Stomach (tissue), 9 donors: ENCODE results near the gene TFIP11. TPM values are rescaled to one million over a fixed set of nuclear protein-coding genes. Genes with fewer than 3 reads are reported as not detected.

Experiments used
- DNase-seq, 2 donors: peaks; one replicate each; pipeline versions ENCODE4 v3.0.0 to v3.0.0-alpha.2; 2013 to 2019
- H3K27ac ChIP-seq, 5 donors: fragments of 200-600 bp in 4 of 5; sonication (generic) in 4 of 5; one replicate each; pipeline ENCODE4 v1.5.1; 2013 to 2019; ENCODE audit warnings: mild to moderate bottlenecking in 1 of 5, moderate library complexity in 1 of 5
- H3K27me3 ChIP-seq, 3 donors: fragments of 200-600 bp; sonication (generic); one replicate each; pipeline ENCODE4 v1.5.1; 2017 to 2019; ENCODE audit warnings: mixed run types in 1 of 3
- H3K36me3 ChIP-seq, 4 donors: fragments of 200-600 bp; sonication (generic); 1 replicate in 3 of 4; 2 replicates in 1 of 4; pipeline ENCODE4 v1.5.1; 2016 to 2019
- H3K4me1 ChIP-seq, 4 donors: fragments of 200-600 bp; sonication (generic); one replicate each; pipeline ENCODE4 v1.5.1; 2016 to 2019
- H3K4me3 ChIP-seq, 4 donors: fragments of 200-600 bp; sonication (generic) in 3 of 4; one replicate each; pipeline ENCODE4 v1.5.1; 2016 to 2019; ENCODE audit warnings: mild to moderate bottlenecking in 1 of 4
- H3K9me3 ChIP-seq, 4 donors: fragments of 200-600 bp; sonication (generic); one replicate each; pipeline ENCODE4 v1.5.1; 2016 to 2019
- EP300 ChIP-seq: sonication (generic); formaldehyde crosslinking; IDR thresholded peaks from one replicate; pipeline ENCODE4 v1.6.1; 2017; ENCODE audit warnings: antibody characterized with exemption
- POLR2A ChIP-seq, 4 donors: fragments of 450-650 bp; IDR thresholded peaks; one replicate each; pipeline ENCODE4 v1.6.1; 2016; ENCODE audit warnings: antibody characterized with exemption in 4 of 4, control low read depth in 2 of 4, mild to moderate bottlenecking in 1 of 4, moderate library complexity in 1 of 4
- POLR2AphosphoS5 ChIP-seq, 3 donors: sonication (generic); formaldehyde crosslinking; IDR thresholded peaks; one replicate each; pipeline ENCODE4 v1.6.1; 2016; ENCODE audit warnings: antibody characterized with exemption in 3 of 3
- WGBS, 5 donors: extraction: QIAGEN DNeasy Blood & Tissue Kit in 3 of 5; methylation state at CpG; one replicate each; pipeline versions ENCODE4 v1.1.5 to v1.1.7; 2013 to 2018; 5-methylcytosine and 5-hydroxymethylcytosine counted together
- intact Hi-C: fragments of 100-400 bp; cut with DNase I; formaldehyde crosslinking; loops from one replicate; pipeline ENCODE4 v1.15.1; 2023; ENCODE audit warnings: low total_unique reads
- polyA plus RNA-seq, 3 donors: library from polyadenylated mRNA; stranded (reverse); fragments of 200-250 nt; gene quantifications; one replicate each; pipeline ENCODE4 v1.2.3, GENCODE V29; 2013
- total RNA-seq, 5 donors: library from RNA; depleted of rRNA; stranded (reverse); fragments of >200 nt; gene quantifications; one replicate each; pipeline versions ENCODE4 v1.1.0 to v1.2.3, GENCODE V29; 2014 to 2016
- TF ChIP-seq, protein P1 (sequence below), 7 experiments: fragments of 450-650 bp in 4 of 7; fragments of 200-600 bp in 3 of 7; sonication (generic) in 3 of 7; IDR thresholded peaks; one replicate each; pipeline ENCODE4 v1.5.1; 2016 to 2019; ENCODE audit warnings: antibody characterized with exemption in 7 of 7, control low read depth in 2 of 7, mild to moderate bottlenecking in 1 of 7
- donor health status: healthy with polysubstance abuse.
- donor health status: Bipolar disorder and iron deficiency.
- donor health status: healthy.

Gene TFIP11
- total and polyA plus RNA-seq, 8 donors: 11.6 to 48.7 (median 22.3) TPM

GRCh38 chr22:26471522-26471921, 40.8 kb downstream of the TFIP11 start:
- 71 to 83% (median 79%) methylated on average over 5 of the region's 5 CpGs for WGBS, 5 donors
- H3K27ac ChIP-seq: peak overlapping the region in 3 of 5 donors; percentile 20 to 43 (median 41)
- H3K4me1 ChIP-seq: peaks cover 0 to 8% (median 0%) of the 10 kb centered on the region in 4 donors
- intact Hi-C loops: no loop called here
- H3K27me3 ChIP-seq: no peaks in the 10 kb centered on the region
- peak; percentile 44 to 67 for DNase-seq
- peaks cover 60 to 100% (median 99%) of the 10 kb centered on the region in 4 donors for H3K36me3 ChIP-seq
- no peaks in the 10 kb centered on the region for H3K9me3 ChIP-seq
- H3K4me3 ChIP-seq: no peak overlapping the region
- TF ChIP-seq, protein P1, sequence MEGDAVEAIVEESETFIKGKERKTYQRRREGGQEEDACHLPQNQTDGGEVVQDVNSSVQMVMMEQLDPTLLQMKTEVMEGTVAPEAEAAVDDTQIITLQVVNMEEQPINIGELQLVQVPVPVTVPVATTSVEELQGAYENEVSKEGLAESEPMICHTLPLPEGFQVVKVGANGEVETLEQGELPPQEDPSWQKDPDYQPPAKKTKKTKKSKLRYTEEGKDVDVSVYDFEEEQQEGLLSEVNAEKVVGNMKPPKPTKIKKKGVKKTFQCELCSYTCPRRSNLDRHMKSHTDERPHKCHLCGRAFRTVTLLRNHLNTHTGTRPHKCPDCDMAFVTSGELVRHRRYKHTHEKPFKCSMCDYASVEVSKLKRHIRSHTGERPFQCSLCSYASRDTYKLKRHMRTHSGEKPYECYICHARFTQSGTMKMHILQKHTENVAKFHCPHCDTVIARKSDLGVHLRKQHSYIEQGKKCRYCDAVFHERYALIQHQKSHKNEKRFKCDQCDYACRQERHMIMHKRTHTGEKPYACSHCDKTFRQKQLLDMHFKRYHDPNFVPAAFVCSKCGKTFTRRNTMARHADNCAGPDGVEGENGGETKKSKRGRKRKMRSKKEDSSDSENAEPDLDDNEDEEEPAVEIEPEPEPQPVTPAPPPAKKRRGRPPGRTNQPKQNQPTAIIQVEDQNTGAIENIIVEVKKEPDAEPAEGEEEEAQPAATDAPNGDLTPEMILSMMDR (IDR thresholded peaks at IDR 0.05): no peak
- TF ChIP-seq POLR2A (IDR thresholded peaks at IDR 0.05): no peak
- TF ChIP-seq EP300: no peak
- no peak for TF ChIP-seq POLR2AphosphoS5 (IDR thresholded peaks at IDR 0.05)

DNA sequence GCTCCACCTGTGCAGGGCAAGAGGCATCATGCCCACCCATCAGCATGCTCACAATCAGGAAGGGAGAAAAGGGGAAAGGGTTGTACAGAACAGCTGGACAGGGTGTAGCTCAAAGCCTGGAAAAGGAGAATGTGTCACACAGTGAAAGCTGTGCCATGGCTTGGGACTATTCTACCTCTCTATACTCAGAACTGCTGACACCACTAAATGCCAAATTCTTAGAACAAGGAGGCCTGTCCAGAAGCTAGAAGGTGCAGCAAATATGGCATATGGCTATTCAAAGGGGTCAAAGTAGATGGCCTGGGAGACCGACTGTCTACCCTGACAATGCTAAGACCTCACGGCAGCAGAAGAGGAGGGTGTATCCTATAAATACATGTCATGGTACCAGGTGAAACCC, 41.5 kb downstream of the TFIP11 start:
- intact Hi-C loops: no loop called here
- Histone ChIP-seq H3K27me3 (no peaks in the 10 kb centered on the region), H3K36me3 (peaks cover 62 to 100% (median 99%) of the 10 kb centered on the region in 4 donors), H3K9me3 (no peaks in the 10 kb centered on the region), H3K4me3 (no peak overlapping the region), H3K27ac (peak overlapping the region in 3 of 5 donors; percentile 20 to 43 (median 41)), H3K4me1 (peaks cover 0 to 8% (median 0%) of the 10 kb centered on the region in 4 donors)
- TF ChIP-seq EP300 (no peak), POLR2AphosphoS5 (IDR thresholded peaks at IDR 0.05) (no peak), POLR2A (IDR thresholded peaks at IDR 0.05) (no peak)
- TF ChIP-seq, protein P1 (IDR thresholded peaks at IDR 0.05): no peak
- no peak for DNase-seq
- 92 to 98% (median 94%) methylated on average over 2 of the region's 2 CpGs for WGBS, 5 donors

DNA sequence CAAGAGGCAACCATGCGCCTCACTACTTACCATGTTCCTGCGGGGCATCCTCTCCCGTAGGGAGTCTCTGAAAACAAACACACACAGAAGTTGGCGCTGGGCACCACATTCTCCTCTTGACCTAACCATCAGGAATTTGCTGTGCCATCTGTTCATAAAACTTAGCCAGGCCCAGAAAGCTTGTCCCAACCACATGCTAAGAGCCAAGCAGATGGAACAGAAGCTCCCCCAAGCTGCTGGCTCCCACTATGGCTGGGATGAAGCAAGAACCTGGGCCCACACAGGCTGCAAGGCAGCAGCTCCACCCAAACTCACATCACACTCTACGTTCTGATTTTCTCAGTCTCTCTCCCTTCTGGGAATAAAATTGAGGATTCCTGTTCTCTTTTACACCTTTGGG, 46.1 kb downstream of the TFIP11 start:
- 70 to 95% (median 89%) methylated on average over 5 of the region's 5 CpGs for WGBS, 5 donors
- Histone ChIP-seq H3K4me1 (peaks cover 0 to 6% (median 2%) of the 10 kb centered on the region in 4 donors), H3K36me3 (peaks cover 66 to 100% (median 99%) of the 10 kb centered on the region in 4 donors), H3K27me3 (no peaks in the 10 kb centered on the region), H3K4me3 (no peak overlapping the region), H3K27ac (no peak overlapping the region), H3K9me3 (no peaks in the 10 kb centered on the region)
- no peak for DNase-seq
- no peak for TF ChIP-seq EP300
- TF ChIP-seq, protein P1 (IDR thresholded peaks at IDR 0.05): no peak
- no peak for TF ChIP-seq POLR2A (IDR thresholded peaks at IDR 0.05)
- no peak for TF ChIP-seq POLR2AphosphoS5 (IDR thresholded peaks at IDR 0.05)
- intact Hi-C loops: no loop called here

DNA sequence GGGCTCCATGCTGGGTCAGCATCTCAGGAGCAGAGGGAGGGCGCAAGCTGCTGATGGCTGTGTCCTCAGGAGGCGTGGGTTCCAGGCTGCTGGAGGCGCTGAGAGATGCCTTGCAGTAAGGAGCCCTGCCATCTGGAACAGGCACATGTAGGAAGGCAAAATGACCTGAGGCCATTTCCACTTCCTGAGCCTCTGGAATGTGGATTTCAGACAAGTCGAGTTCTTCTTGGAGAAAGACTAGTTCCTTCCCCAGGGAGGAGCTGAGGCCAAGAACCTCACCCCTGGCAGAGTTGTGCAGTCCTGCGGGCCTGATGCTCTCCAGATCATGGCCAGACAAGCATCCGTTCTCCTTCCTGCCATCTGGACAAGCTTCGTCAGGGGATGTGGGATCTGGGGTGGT, 48.0 kb downstream of the TFIP11 start:
- H3K9me3 ChIP-seq: no peaks in the 10 kb centered on the region
- no peak overlapping the region for H3K27ac ChIP-seq
- 68 to 88% (median 86%) methylated on average over 7 of the region's 7 CpGs for WGBS, 5 donors
- no peak for DNase-seq
- intact Hi-C loops: loop anchor here (5.0 kb wide), 1 partner anchor 67 kb away; no protein-coding TSS in a partner anchor
- H3K4me3 ChIP-seq: no peak overlapping the region
- peaks cover 0 to 12% (median 4%) of the 10 kb centered on the region in 4 donors for H3K4me1 ChIP-seq
- no peaks in the 10 kb centered on the region for H3K27me3 ChIP-seq
- TF ChIP-seq EP300 (no peak), POLR2AphosphoS5 (IDR thresholded peaks at IDR 0.05) (no peak), POLR2A (IDR thresholded peaks at IDR 0.05) (no peak)
- TF ChIP-seq, protein P1 (IDR thresholded peaks at IDR 0.05): no peak
- H3K36me3 ChIP-seq: peaks cover 49 to 94% (median 91%) of the 10 kb centered on the region in 4 donors
